Stimulated activated CD4-positive, alpha-beta T cell treated with anti-CD3 and anti-CD28 coated beads, Interleukin-2, amount 100 ng/mL, for 24 hours (primary cell): ENCODE data around the gene ANXA6.
A peak's percentile ranks its signal among the peaks of the same experiment; 100 is the strongest.

Source experiments
- DNase-seq, 2 donors: peaks; one replicate each; pipeline ENCODE4 v3.0.0-alpha.2; 2020

The ANXA6 gene

DNA sequence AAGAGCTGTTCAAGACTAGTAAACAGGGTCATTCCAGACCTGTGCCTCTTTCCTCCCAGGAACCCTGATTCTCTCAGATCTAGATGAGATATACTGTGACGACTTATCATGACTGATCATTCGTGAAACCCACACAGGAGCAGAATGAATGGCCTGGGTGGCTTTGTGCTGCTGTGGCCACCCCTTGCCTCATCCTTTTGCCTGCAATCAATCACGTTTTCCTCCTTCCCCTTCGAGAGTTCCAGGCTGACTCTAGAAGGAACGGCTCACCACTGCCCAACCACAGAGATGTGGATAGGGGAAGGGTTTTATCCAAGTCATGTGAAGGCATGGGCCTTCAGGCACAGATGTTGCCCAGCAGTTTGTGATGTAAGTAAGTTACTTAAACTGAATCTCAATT, 5.8 kb downstream of the ANXA6 start:
- peak; percentile 65 to 69 for DNase-seq

DNA sequence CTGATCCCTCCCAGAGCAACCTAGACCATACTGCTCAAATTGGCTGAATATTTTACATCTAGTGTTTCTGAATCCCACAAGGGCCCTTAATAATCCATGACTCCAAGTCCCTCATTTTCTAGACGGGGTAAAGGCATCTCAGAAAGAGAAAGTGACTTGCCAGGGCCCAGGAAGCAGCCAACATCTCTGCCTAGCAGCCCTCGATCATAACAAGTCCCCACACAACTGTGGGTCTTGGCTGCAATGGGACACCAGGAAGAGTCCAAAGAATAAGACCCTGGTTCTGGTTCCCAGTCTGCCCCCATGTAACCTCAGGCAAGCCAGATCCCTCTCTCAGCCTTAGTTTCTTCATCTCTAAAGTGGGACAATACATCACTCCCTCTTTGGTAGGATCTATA, 6.3 kb downstream of the ANXA6 start:
- DNase-seq, result no peak

DNA sequence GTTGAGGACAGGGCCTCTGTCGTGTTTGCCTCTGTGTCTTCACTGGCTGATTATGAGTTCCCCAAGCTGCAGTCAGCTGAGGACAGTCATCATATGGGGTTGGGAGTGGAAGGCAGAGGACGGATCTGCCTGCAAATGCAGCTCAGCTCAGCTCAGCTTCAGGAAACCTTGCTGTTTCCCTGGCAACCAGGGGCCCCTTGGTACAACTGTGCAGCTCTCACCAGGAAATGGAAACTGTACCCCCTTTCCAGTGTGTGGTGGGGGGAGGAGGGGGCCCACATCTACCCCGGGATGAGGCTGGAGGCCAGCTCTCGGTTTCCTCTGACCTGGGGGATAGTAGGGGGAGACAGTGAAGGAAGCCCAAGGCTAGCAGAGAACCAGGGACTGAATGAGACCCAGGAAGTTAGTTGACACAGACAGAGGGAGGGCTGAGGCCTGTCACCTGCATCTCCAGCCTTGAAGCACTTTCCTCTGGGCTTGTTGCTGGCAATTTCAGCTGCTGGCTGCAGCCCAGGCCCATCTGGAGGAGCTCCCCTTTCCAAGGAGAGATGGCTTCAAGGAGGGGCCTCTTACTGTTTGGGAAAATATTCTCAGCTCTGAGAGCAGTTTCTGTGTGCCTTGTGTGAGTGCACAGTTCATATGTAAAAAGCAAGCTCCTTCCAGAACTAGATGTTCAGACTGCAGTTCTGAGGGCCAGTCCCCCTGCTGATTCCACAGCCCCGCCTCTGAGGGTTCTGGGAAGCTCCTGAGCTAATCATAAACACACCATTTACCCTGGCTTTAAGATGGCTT, 6.9 kb downstream of the ANXA6 start:
- peak; percentile 63 to 68 for DNase-seq

- DNase-seq, result no peak
Measured at GRCh38 chr5:151148583-151148982, 9.0 kb downstream of the ANXA6 start.

DNA sequence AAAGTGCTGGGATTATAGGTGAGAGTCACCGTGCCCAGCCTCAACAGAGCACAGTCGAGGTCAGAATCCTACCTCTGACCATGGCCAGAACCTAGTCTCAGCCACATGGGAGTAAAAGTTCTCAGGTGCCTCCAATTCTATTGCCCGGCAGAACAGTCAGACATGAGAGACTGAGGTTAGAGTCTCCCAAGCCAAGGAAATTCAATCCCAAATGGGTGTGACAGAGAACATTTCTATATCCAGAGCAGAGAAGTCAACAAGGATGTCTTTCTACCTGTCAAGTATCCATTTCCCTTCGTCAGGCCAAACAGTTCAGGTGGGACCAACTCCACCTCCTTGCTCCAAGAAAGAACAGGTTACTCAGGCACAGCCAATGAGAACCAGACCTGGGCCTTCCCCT, 10.5 kb downstream of the ANXA6 start:
- no peak for DNase-seq

DNA sequence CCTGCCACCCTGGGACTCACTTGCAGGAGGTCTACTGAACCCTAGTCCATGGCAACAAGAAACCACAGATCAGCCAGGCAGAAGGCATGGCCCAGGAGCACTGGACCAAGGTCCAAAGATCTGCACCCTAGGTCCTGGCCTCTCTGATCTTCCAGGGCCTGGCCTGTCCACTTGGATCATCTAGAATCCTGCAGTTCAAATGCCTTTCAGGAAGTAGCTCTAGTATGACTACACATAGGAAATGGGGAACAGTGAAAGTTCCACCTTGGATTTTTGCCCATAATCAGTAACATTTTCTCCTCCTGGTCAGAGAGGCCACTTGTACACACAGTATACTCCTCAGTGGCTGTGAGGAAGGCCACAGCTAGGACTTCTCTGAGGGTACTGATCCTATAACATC, 11.5 kb downstream of the ANXA6 start:
- DNase-seq, result no peak

GRCh38 chr5:151144922-151145321, 12.7 kb downstream of the ANXA6 start:
- no peak for DNase-seq

- DNase-seq, result no peak
Measured at GRCh38 chr5:151144275-151144674, 13.3 kb downstream of the ANXA6 start.

- no peak for DNase-seq
Measured at GRCh38 chr5:151143645-151144044, 13.9 kb downstream of the ANXA6 start.

DNA sequence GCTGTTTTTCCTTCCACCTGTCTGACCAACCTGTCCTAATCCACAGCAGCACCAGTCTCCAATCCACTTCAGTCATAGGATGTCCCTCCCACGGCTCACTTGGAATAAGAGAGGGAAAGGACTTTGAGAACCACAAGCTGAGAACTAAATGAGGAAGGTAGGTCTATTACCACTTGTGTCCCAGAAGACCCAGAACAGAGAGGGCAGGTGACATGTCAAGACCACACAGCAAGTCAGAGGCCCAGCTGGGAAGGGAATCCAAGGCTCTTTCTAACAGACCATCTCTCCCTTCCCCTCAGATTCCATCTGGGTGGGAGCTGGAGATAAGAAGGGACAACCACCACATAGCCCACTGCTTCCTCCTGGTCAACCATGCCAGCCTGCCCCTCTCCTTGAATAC, 14.6 kb downstream of the ANXA6 start:
- no peak for DNase-seq

DNA sequence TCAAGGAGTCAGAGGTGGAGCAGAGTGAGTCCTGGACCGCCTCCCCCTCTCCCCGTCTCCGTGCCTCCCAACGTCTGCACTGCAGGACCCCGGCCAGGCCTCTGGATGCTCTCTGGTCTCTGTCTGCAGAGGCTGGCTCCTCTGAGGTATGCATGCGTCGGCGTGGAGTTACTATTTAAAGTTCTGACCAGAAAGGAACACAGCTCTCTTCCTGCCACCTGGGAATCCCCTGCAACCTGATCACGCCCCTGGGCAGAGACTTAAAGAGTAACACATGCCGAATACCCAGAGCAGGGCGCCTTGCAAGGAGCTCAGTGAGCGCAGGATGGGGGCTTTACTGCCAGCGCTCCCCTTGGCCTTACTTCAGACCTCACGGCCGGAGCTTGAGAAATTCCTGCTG, 16.0 kb downstream of the ANXA6 start:
- peak; percentile 64 to 68 for DNase-seq

DNA sequence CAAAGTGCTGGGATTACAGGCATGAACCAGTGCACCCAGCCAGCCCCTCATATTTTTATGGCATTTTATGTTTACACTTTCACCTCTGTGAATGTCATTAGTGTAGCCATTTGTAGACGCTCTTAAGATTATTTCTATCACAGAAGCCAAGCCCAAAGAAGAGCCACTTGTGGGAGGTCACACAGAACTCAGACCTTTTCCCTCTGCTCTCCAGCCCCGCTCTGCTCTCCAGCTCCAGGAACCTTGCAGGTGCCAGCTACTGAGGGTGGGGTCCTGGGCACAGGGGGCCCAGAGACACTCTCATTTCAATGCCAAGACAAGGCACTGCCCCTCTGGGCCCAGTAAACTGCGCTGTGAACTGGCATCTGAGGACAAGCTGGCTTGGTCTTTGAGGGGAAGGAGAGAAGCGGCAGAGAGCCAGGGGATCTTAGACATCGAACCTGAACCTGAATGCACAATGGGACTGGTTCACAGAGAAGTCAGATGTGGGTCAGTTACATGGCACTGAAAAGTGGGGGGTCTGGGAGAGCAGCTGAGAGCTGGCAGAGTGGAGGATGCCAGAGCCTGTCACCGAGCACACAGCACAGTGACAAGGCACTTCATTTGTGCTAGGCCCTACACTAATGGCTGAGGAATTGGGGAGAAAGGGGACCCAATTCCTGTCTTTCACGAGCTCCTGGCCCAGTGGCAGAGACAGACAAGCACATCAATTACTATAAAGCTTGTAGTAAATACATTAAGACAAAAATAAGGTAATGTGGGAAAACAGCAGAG, 16.7 kb downstream of the ANXA6 start:
- DNase-seq, result no peak

- DNase-seq, result peak in 1 of 2 donors; percentile 28
Measured at GRCh38 chr5:151139646-151140045, 17.9 kb downstream of the ANXA6 start.

- DNase-seq, result no peak
Measured at GRCh38 chr5:151139015-151139414, 18.6 kb downstream of the ANXA6 start.

- DNase-seq, result no peak
Measured at GRCh38 chr5:151138114-151138513, 19.5 kb downstream of the ANXA6 start.

DNA sequence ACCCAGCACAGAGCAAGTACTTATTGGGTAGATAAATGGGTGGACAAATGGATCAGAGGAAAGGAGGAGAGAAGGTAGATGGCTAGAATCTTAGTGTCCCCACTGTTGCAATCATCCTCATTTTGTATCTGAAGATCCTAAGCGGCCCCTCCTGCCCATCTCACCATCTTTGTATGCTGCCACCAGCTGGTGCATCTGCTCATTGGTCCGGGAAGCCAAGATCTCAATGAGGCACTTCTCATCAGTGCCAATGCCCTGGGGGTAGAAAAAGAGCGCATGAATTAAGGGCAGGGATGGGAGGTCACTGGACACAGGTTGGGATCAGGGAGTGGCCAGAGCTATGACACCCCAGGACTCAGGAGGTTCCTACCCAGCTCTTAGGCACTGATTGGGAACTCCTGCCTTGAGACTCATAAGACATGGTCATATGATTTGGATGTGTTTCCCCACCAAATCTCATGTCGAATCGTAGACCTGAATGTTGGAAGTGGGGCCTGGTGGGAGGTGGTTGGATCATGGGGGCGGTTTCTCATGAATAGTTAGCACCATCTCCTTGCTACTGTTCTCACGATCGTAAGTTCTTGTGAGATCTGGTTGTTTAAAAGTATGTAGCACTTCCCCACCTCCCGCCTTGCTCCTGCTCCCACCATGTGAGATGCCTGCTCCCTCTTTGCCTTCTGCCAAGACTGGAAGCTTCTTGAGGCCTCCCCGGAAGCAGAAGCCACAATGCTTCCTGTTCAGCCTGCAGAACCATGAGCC, 20.3 kb downstream of the ANXA6 start:
- DNase-seq, result no peak

- DNase-seq, result no peak
Measured at GRCh38 chr5:151134228-151134627, 23.4 kb downstream of the ANXA6 start.

DNA sequence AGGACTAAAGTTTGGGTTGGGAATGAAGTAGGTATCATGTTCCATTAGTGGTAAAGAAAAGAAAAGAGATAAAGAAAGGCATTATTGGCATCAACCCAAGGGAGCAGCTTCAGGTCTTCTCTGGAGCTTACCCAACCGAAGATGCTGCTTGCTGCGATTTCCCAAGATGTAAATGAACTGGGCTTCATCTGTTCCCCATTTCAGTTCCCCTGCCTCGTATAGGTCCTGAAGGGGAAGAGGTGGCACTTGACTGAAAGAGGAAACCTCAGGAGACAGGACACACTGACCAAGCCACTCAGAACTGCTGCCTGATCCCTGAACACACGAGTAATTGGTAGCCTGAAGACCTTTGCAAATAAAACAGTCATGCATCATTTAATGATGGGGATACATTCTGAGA, 24.6 kb downstream of the ANXA6 start:
- no peak for DNase-seq

- no peak for DNase-seq
Measured at GRCh38 chr5:151130922-151131891, 26.4 kb downstream of the ANXA6 start.

GRCh38 chr5:151130235-151130921, 27.2 kb downstream of the ANXA6 start:
- no peak for DNase-seq

DNA sequence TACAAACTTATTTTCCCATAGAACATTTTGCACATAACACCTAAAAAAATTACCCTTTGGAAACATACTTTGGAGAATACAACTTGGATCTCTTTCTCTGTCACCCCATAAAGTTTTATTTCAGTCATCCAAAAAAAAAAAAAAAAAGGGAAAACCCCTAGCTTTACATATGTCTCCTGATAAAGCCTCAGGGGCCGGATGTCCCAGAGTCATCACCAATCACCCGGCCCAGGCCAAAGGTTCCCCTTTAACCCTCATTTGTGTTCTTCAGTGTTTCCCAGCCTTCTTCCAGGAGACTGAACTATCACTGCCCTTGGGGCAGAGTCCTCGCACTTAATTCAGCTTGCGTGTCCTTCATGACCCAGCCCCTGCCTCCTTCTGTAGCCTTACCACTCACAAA, 28.8 kb downstream of the ANXA6 start:
- no peak for DNase-seq

- DNase-seq, result no peak
Measured at GRCh38 chr5:151127926-151128325, 29.7 kb downstream of the ANXA6 start.
